Left ventricle myocardium inferior (tissue), 1 donor: ENCODE results near the gene RPS8. TPM values are rescaled to one million over a fixed set of nuclear protein-coding genes. Genes with fewer than 3 reads are reported as not detected.
"Not testable (repeated sequence)": the region's sequence is repeated elsewhere in the genome, so short reads cannot be mapped to it uniquely, and the experiment has no call there.

Experiments
- DNase-seq: peaks from one replicate; pipeline ENCODE4 v3.0.0-alpha.2; 2020
- H3K27ac ChIP-seq: fragments of 200-600 bp; replicated peaks from 2 replicates; pipeline ENCODE4 v1.8.0; 2021
- H3K27me3 ChIP-seq: fragments of 200-600 bp; 2 replicates; pipeline ENCODE4 v1.8.0; 2021; ENCODE audit warnings: low read depth
- H3K36me3 ChIP-seq: fragments of 200-600 bp; 2 replicates; pipeline ENCODE4 v1.8.0; 2021
- H3K4me1 ChIP-seq: fragments of 200-600 bp; 2 replicates; pipeline ENCODE4 v1.8.0; 2021
- H3K4me3 ChIP-seq: fragments of 200-600 bp; 2 replicates; pipeline ENCODE4 v1.8.0; 2021; ENCODE audit warnings: mild to moderate bottlenecking, moderate library complexity
- H3K9me3 ChIP-seq: fragments of 200-600 bp; replicated peaks from 2 replicates; pipeline ENCODE4 v1.8.0; 2021
- intact Hi-C: fragments of 100-400 bp; cut with micrococcal nuclease; formaldehyde crosslinking; loops from one replicate; pipeline ENCODE4 v1.11.0; 2022
- total RNA-seq: library from RNA; stranded (reverse); fragmentation: NEBNext Ultra II Directional; extraction: Animal tissue kit (Norgen Biotek cat#: 25700); gene quantifications from one replicate; pipeline ENCODE4 v1.2.1, GENCODE V29; 2021
- TF ChIP-seq, protein P1 (sequence below): fragments of 200-600 bp; IDR thresholded peaks from 2 replicates; pipeline ENCODE4 v1.8.0; 2021; ENCODE audit warnings: antibody characterized with exemption, mild to moderate bottlenecking, borderline replicate concordance
- donor health status: DM: no; HTN: yes; CAD: no; lungs with severe emphysema.

RPS8 gene
- total RNA-seq, 1 donor from 2014 or later = 717 TPM

DNA sequence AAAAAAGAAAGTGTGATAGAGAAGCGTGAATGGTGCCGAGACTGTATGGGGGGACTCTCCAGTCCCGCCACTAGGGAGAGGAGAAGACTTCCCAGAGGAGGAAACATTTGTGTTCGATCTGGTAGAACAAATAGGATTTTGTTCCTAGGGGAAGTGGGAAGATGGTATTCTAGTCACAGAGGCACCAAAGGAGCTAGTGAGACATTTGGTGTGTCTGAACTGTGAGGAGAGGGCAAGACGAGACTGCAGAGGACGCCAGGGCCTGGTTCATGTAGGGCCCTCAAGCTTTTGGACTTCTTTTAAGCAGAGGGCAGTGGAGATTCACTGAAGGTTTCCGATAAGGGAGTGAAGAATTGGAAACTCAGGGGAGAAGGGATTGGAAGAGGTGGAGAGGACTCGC, 35.9 kb downstream of the RPS8 start:
- Histone ChIP-seq H3K4me3 (no peak overlapping the region), H3K27me3 (no peaks in the 10 kb centered on the region), H3K36me3 (peaks cover 5% of the 10 kb centered on the region), H3K27ac (peak overlapping the region; percentile 100), H3K4me1 (peaks cover 83% of the 10 kb centered on the region), H3K9me3 (no peaks in the 10 kb centered on the region)
- intact Hi-C loops = no loop called here
- TF ChIP-seq, protein P1, sequence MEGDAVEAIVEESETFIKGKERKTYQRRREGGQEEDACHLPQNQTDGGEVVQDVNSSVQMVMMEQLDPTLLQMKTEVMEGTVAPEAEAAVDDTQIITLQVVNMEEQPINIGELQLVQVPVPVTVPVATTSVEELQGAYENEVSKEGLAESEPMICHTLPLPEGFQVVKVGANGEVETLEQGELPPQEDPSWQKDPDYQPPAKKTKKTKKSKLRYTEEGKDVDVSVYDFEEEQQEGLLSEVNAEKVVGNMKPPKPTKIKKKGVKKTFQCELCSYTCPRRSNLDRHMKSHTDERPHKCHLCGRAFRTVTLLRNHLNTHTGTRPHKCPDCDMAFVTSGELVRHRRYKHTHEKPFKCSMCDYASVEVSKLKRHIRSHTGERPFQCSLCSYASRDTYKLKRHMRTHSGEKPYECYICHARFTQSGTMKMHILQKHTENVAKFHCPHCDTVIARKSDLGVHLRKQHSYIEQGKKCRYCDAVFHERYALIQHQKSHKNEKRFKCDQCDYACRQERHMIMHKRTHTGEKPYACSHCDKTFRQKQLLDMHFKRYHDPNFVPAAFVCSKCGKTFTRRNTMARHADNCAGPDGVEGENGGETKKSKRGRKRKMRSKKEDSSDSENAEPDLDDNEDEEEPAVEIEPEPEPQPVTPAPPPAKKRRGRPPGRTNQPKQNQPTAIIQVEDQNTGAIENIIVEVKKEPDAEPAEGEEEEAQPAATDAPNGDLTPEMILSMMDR = no peak
- peak; percentile 5 for DNase-seq

DNA sequence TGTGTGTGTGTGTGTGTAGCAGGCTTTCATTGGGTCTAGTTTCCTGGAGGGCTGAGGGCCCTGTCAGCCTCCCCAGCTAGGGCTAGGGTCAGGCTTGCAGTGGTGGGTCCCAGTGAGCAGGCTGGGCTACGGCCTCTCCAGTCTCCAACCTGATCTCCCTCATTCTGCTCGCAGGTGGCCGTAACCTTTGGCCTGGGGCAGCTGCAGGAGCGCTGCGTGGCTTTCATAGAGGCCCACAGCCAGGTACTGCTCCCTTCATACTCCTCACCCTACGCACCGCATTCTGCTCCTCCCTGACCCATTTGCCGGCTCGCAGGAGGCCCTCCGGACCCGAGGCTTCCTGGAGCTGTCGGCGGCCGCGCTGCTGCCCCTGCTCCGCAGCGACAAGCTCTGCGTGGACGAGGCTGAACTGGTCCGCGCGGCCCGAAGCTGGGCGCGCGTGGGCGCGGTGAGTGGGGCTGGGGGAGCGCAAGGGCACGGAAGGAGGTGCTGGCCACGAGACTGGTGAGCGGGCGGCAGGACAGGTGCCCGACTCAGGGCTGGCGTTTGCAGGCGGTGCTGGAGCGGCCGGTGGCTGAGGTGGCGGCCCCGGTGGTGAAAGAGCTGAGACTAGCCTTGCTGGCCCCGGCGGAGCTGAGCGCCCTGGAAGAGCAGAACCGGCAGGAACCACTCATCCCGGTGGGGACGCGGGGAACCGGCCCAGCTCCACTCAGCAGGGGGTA, 37.6 kb downstream of the RPS8 start:
- peak; percentile 34 for DNase-seq
- H3K27ac ChIP-seq = peak overlapping the region; percentile 92
- H3K36me3 ChIP-seq = no peaks in the 10 kb centered on the region
- TF ChIP-seq, protein P1 = no peak
- no peaks in the 10 kb centered on the region for H3K27me3 ChIP-seq
- H3K4me3 ChIP-seq = peak overlapping the region; percentile 72
- intact Hi-C loops = no loop called here
- H3K4me1 ChIP-seq = peaks cover 65% of the 10 kb centered on the region
- no peaks in the 10 kb centered on the region for H3K9me3 ChIP-seq

DNA sequence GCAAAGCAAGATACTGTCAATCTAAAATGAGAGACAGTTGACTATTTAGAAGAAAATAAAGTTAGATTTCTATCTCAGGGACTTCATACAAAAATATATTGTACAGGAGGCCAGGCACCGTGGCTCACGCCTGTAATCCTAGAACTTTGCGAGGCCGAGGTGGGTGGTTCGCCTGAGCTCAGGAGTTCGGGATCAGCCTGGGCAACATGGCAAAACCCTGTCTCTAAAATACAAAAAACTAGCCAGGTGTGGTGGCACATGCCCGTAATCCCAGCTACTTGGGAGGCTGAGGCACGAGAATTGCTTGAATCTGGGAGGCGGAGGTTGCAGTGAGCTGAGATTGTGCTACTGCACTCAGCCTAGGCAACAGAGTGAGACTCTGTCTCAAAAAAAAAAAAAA, 40.6 kb downstream of the RPS8 start:
- intact Hi-C loops = not testable (repeated sequence)

DNA sequence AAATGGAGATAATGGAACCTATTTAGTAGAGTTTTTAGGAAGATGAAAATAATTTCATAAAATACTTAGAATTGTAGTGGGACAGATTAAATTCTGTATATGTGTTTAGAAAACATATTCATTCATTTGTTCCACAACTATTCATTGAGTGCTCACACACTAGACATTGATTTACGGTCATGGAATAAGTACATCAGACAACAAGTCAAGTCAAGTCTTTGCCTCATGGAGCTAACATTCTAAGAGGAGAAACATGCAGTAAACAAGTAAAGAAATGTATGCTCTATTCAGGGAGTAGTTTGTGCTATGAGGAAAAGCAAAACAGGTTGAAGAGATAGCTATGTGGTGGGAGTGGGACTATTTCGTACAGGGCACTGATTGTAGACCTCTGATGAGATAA, 42.0 kb downstream of the RPS8 start:
- TF ChIP-seq, protein P1 = no peak
- H3K4me3 ChIP-seq = no peak overlapping the region
- intact Hi-C loops = no loop called here
- no peaks in the 10 kb centered on the region for H3K36me3 ChIP-seq
- no peaks in the 10 kb centered on the region for H3K27me3 ChIP-seq
- DNase-seq = no peak
- no peak overlapping the region for H3K27ac ChIP-seq
- no peaks in the 10 kb centered on the region for H3K9me3 ChIP-seq
- peaks cover 47% of the 10 kb centered on the region for H3K4me1 ChIP-seq

More for the DNA sequence above, 40.6 kb downstream of the RPS8 start:
- H3K27ac ChIP-seq, H3K36me3 ChIP-seq, H3K4me3 ChIP-seq, H3K27me3 ChIP-seq, H3K9me3 ChIP-seq: not testable (repeated sequence)
- peaks cover 55% of the 10 kb centered on the region for H3K4me1 ChIP-seq
- DNase-seq = peak; percentile 7

DNA sequence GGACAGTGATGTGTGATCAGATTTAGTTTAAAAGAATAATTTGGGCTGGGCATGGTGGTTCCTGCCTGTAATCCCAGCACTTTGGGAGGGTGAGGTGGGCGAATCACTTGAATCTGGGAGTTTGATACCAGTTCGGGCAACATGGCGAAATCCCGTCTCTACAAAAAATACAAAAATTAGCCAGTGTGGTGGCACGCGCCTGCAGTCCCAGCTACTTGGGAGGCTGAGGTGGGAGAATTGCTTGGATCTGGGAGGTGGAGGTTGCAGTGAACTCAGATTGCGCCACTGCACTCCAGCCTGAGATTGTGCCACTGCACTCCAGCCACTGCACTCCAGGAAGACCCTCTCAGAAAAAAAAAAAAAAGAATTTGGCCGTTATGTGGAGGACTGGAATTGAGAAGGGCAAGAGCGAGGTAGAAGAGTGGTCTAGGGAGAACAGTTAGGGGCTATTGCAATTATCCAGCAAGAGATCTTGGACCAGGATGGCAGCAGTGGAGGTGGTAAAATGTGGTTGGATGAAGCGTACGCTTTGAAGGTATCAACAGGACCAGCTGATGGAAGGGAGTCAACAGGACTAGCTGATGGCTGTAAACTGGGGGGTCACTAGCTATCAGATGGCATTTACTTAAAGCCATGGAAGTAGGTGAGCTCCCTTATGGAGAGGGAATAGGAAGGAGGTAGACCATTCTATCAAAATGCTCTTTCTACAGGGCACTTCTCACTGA, 42.6 kb downstream of the RPS8 start:
- Histone ChIP-seq H3K27ac (peak overlapping the region; percentile 94), H3K4me1 (peaks cover 43% of the 10 kb centered on the region), H3K36me3 (no peaks in the 10 kb centered on the region), H3K4me3 (no peak overlapping the region), H3K27me3 (no peaks in the 10 kb centered on the region), H3K9me3 (no peaks in the 10 kb centered on the region)
- TF ChIP-seq, protein P1 = no peak
- DNase-seq = peak; percentile 3
- intact Hi-C loops = no loop called here

DNA sequence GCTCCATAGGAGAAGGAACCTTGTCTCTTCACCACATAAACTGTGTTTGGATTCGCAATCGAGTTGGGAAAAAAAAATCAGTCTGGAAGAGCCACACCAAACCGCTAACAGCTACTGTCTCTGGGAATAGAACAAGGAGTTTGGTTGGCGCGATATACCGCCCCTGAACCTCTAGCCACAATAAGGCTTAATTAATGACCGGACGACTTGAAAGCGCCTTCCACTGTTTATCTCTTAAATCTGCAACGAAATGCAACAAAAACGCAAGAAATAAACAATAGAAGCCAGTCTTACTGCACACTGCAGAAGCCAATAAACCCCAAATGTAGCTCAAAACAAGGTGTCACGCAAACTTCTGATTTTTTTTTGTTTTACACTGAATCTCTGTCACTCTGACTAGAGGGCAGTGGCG, 43.9 kb downstream of the RPS8 start:
- TF ChIP-seq, protein P1 = no peak
- Histone ChIP-seq H3K27ac (peak overlapping the region; percentile 94), H3K4me1 (peaks cover 30% of the 10 kb centered on the region), H3K4me3 (peak overlapping the region; percentile 72), H3K36me3 (no peaks in the 10 kb centered on the region), H3K27me3 (no peaks in the 10 kb centered on the region), H3K9me3 (no peaks in the 10 kb centered on the region)
- intact Hi-C loops = no loop called here
- DNase-seq = peak; percentile 11
